ENCODE results near the gene MLLT10.

GRCh38 chr10:21531164-21531563, 2.9 kb upstream of the MLLT10 start:
- TF ChIP-seq CTCF (conservative IDR thresholded peaks at IDR 0.05) (no peak), EZH2 (IDR thresholded peaks at IDR 0.05; ENCODE audit: low read depth) (no peak)

All from PC-9 (cell line).